ENCODE results near the gene MPHOSPH6.
"Not testable (repeated sequence)": the region's sequence is repeated elsewhere in the genome, so short reads cannot be mapped to it uniquely, and the experiment has no call there.

The MPHOSPH6 gene

GRCh38 chr16:82146957-82147356 lies 23.1 kb downstream of the MPHOSPH6 start:
- no peak overlapping the region for H3K4me3 ChIP-seq (replicated peaks; ENCODE audit: low read depth, low read length)
- DNase-seq (ENCODE audit: extremely low read depth, low read depth): no peak
- no peak for TF ChIP-seq CTCF (IDR thresholded peaks at IDR 0.05; ENCODE audit: low read depth, low read length, missing control alignments)

GRCh38 chr16:82146556-82146955 lies 23.5 kb downstream of the MPHOSPH6 start:
- H3K4me3 ChIP-seq (replicated peaks; ENCODE audit: low read depth, low read length): no peak overlapping the region
- no peak for TF ChIP-seq CTCF (IDR thresholded peaks at IDR 0.05; ENCODE audit: low read depth, low read length, missing control alignments)
- DNase-seq (ENCODE audit: extremely low read depth, low read depth): no peak

GRCh38 chr16:82139286-82139571 lies 30.8 kb downstream of the MPHOSPH6 start:
- not testable (repeated sequence) for DNase-seq (ENCODE audit: extremely low read depth, low read depth); H3K4me3 ChIP-seq (replicated peaks; ENCODE audit: low read depth, low read length)

GRCh38 chr16:82138478-82139285 lies 31.3 kb downstream of the MPHOSPH6 start:
- no peak overlapping the region for H3K4me3 ChIP-seq (replicated peaks; ENCODE audit: low read depth, low read length)
- no peak for DNase-seq (ENCODE audit: extremely low read depth, low read depth)
- TF ChIP-seq CTCF (IDR thresholded peaks at IDR 0.05; ENCODE audit: low read depth, low read length, missing control alignments): no peak

GRCh38 chr16:82137822-82138167 lies 32.2 kb downstream of the MPHOSPH6 start:
- H3K4me3 ChIP-seq (replicated peaks; ENCODE audit: low read depth, low read length): no peak overlapping the region
- no peak for TF ChIP-seq CTCF (IDR thresholded peaks at IDR 0.05; ENCODE audit: low read depth, low read length, missing control alignments)
- DNase-seq (ENCODE audit: extremely low read depth, low read depth): no peak

- no peak for TF ChIP-seq CTCF (IDR thresholded peaks at IDR 0.05; ENCODE audit: low read depth, low read length, missing control alignments)
- no peak for DNase-seq (ENCODE audit: extremely low read depth, low read depth)
- H3K4me3 ChIP-seq (replicated peaks; ENCODE audit: low read depth, low read length): no peak overlapping the region
Observed at GRCh38 chr16:82136956-82137821, 32.8 kb downstream of the MPHOSPH6 start.

GRCh38 chr16:82135844-82136243 lies 34.2 kb downstream of the MPHOSPH6 start:
- TF ChIP-seq CTCF (IDR thresholded peaks at IDR 0.05; ENCODE audit: low read depth, low read length, missing control alignments): no peak

More at GRCh38 chr16:82135844-82136243, 34.2 kb downstream of the MPHOSPH6 start:
- no peak for DNase-seq (ENCODE audit: extremely low read depth, low read depth)
- H3K4me3 ChIP-seq (replicated peaks; ENCODE audit: low read depth, low read length): no peak overlapping the region

All from HFF-Myc (cell line).